HUES6 (cell line): ENCODE measurements around the gene NUP93.
A peak's percentile ranks its signal among the peaks of the same experiment; 100 is the strongest.
"Not testable (repeated sequence)": the region's sequence is repeated elsewhere in the genome, so short reads cannot be mapped to it uniquely, and the experiment has no call there.

Experiments
- H3K27ac ChIP-seq: 2 replicates; pipeline ENCODE4 v1.7.0; 2013; ENCODE audit warnings: low read depth, mild to moderate bottlenecking, low read length, inconsistent platforms
- H3K27me3 ChIP-seq: 2 replicates; pipeline ENCODE4 v1.6.1; 2013; ENCODE audit warnings: low read length; ENCODE audit not compliant: control insufficient read depth, insufficient read depth
- H3K36me3 ChIP-seq: 2 replicates; pipeline ENCODE4 v1.6.1; 2013; ENCODE audit warnings: low read length; ENCODE audit not compliant: control insufficient read depth, insufficient read depth
- H3K4me1 ChIP-seq: 2 replicates; pipeline ENCODE4 v1.6.1; 2013; ENCODE audit warnings: low read length; ENCODE audit not compliant: control insufficient read depth, insufficient read depth
- H3K4me3 ChIP-seq: 2 replicates; pipeline ENCODE4 v1.5.1; 2013; ENCODE audit warnings: low read depth, low read length
- H3K9ac ChIP-seq: one replicate; pipeline ENCODE4 v1.6.1; 2013; ENCODE audit warnings: mild to moderate bottlenecking, low read length
- H3K9me3 ChIP-seq: 2 replicates; pipeline ENCODE4 v1.6.1; 2013; ENCODE audit warnings: low read depth, low read length; ENCODE audit not compliant: control insufficient read depth, insufficient read depth

The NUP93 gene

GRCh38 chr16:56861092-56861610 lies 131.2 kb downstream of the NUP93 start:
- Histone ChIP-seq H3K4me3 (no peak overlapping the region), H3K9ac (peak overlapping the region; percentile 26), H3K9me3 (no peaks in the 10 kb centered on the region), H3K27ac (peak overlapping the region; percentile 27; the same call in 1 of the 2 replicates), H3K36me3 (no peaks in the 10 kb centered on the region), H3K4me1 (peaks cover 21% of the 10 kb centered on the region; the same call in 1 of the 2 replicates), H3K27me3 (no peaks in the 10 kb centered on the region)

- Histone ChIP-seq H3K4me3 (no peak overlapping the region), H3K9me3 (no peaks in the 10 kb centered on the region), H3K27me3 (no peaks in the 10 kb centered on the region), H3K36me3 (no peaks in the 10 kb centered on the region), H3K27ac (no peak overlapping the region; the same call in 1 of the 2 replicates), H3K4me1 (peaks cover 21% of the 10 kb centered on the region; the same call in 1 of the 2 replicates), H3K9ac (peak overlapping the region; percentile 26)
Measured at GRCh38 chr16:56861756-56862155, 131.8 kb downstream of the NUP93 start.

- Histone ChIP-seq H3K4me3 (no peak overlapping the region), H3K9me3 (no peaks in the 10 kb centered on the region), H3K4me1 (peaks cover 25% of the 10 kb centered on the region; the same call in 1 of the 2 replicates), H3K9ac (no peak overlapping the region), H3K27ac (no peak overlapping the region), H3K36me3 (no peaks in the 10 kb centered on the region), H3K27me3 (no peaks in the 10 kb centered on the region)
Measured at GRCh38 chr16:56862776-56863175, 132.8 kb downstream of the NUP93 start.

GRCh38 chr16:56864960-56865359 lies 135.0 kb downstream of the NUP93 start, which contains the start of gene SLC12A3:
SLC12A3 (plus strand) TSS chr16:56865207; CDS start chr16:56865236, 29 bp downstream.
- H3K27me3 ChIP-seq, result no peaks in the 10 kb centered on the region
- no peak within 1 kb of the TSS for H3K4me3 ChIP-seq
- peaks cover 25% of the 10 kb centered on the region; the same call in 1 of the 2 replicates for H3K4me1 ChIP-seq
- no peaks in the 10 kb centered on the region for H3K36me3 ChIP-seq
- H3K9me3 ChIP-seq, result no peaks in the 10 kb centered on the region
- H3K27ac ChIP-seq, result no peak within 1 kb of the TSS
- no peak within 1 kb of the TSS for H3K9ac ChIP-seq

GRCh38 chr16:56865394-56866062 lies 135.6 kb downstream of the NUP93 start:
- no peaks in the 10 kb centered on the region for H3K27me3 ChIP-seq
- no peak overlapping the region for H3K9ac ChIP-seq
- no peaks in the 10 kb centered on the region for H3K36me3 ChIP-seq
- H3K9me3 ChIP-seq, result no peaks in the 10 kb centered on the region
- H3K27ac ChIP-seq, result no peak overlapping the region
- H3K4me1 ChIP-seq, result peaks cover 21% of the 10 kb centered on the region; the same call in 1 of the 2 replicates
- H3K4me3 ChIP-seq, result no peak overlapping the region

GRCh38 chr16:56866955-56867830 lies 137.3 kb downstream of the NUP93 start:
- peaks cover 5% of the 10 kb centered on the region; the same call in 1 of the 2 replicates for H3K4me1 ChIP-seq
- no peaks in the 10 kb centered on the region for H3K27me3 ChIP-seq
- no peak overlapping the region for H3K9ac ChIP-seq
- no peaks in the 10 kb centered on the region for H3K9me3 ChIP-seq
- H3K4me3 ChIP-seq, result no peak overlapping the region
- no peak overlapping the region for H3K27ac ChIP-seq
- no peaks in the 10 kb centered on the region for H3K36me3 ChIP-seq

GRCh38 chr16:56868175-56868574 lies 138.2 kb downstream of the NUP93 start:
- Histone ChIP-seq H3K36me3 (no peaks in the 10 kb centered on the region), H3K4me3 (no peak overlapping the region), H3K4me1 (peaks cover 4% of the 10 kb centered on the region; the same call in 1 of the 2 replicates), H3K9ac (no peak overlapping the region), H3K27ac (no peak overlapping the region), H3K9me3 (no peaks in the 10 kb centered on the region), H3K27me3 (no peaks in the 10 kb centered on the region)

- H3K27ac ChIP-seq, H3K27me3 ChIP-seq, H3K9ac ChIP-seq, H3K36me3 ChIP-seq, H3K4me3 ChIP-seq, H3K4me1 ChIP-seq, H3K9me3 ChIP-seq: not testable (repeated sequence)
Measured at GRCh38 chr16:56868766-56869165, 138.8 kb downstream of the NUP93 start.

GRCh38 chr16:56869513-56870275 lies 139.8 kb downstream of the NUP93 start:
- no peak overlapping the region for H3K27ac ChIP-seq
- no peaks in the 10 kb centered on the region for H3K27me3 ChIP-seq
- H3K4me3 ChIP-seq, result no peak overlapping the region
- H3K9me3 ChIP-seq, result no peaks in the 10 kb centered on the region
- H3K36me3 ChIP-seq, result no peaks in the 10 kb centered on the region
- no peak overlapping the region for H3K9ac ChIP-seq
- H3K4me1 ChIP-seq, result peaks cover 4% of the 10 kb centered on the region; the same call in 1 of the 2 replicates

- peaks cover 4% of the 10 kb centered on the region; the same call in 1 of the 2 replicates for H3K4me1 ChIP-seq
- H3K4me3 ChIP-seq, result no peak overlapping the region
- no peaks in the 10 kb centered on the region for H3K27me3 ChIP-seq
- H3K27ac ChIP-seq, result no peak overlapping the region
- no peaks in the 10 kb centered on the region for H3K9me3 ChIP-seq
- no peak overlapping the region for H3K9ac ChIP-seq
- no peaks in the 10 kb centered on the region for H3K36me3 ChIP-seq
Measured at GRCh38 chr16:56870276-56870888, 140.5 kb downstream of the NUP93 start.
